ENCODE results near the gene MKLN1. TPM values are rescaled to one million over a fixed set of nuclear protein-coding genes. Genes with fewer than 3 reads are reported as not detected.

Gene MKLN1
- total RNA-seq, 1 experiment from 2014 or later: 34.3 TPM

DNA sequence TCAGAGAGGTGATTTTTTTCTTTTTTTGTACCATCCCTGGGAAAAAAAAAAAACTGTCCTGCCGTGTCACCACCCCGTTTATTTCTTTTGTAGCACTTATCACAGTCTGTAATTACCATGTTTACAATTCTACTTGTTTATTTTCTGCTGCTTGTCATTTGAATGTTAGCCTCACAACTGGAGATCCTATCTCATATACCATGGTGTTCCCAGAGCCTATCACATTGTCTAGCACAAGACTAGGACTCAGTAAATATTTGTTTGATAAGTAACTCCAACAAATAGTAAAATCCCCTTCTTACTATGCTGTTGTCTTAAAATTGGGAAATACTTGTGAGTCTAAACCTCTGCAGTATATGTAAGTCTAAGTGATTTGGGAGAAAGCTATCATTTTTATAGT, 36.0 kb downstream of the MKLN1 start:
- Histone ChIP-seq H3K27me3 (ENCODE audit: insufficient read depth, low read length) (no peaks in the 10 kb centered on the region), H3T11ph (ENCODE audit: low read length) (no peak overlapping the region), H3K4me2 (ENCODE audit: insufficient read depth, insufficient read length, low read length) (no peak overlapping the region), H4K5ac (ENCODE audit: insufficient read length, low read depth, low read length) (no peak overlapping the region), H3K23me2 (ENCODE audit: insufficient read length, low read depth, low read length, poor library complexity, severe bottlenecking) (no peaks in the 10 kb centered on the region), H3K79me2 (ENCODE audit: insufficient read depth, low read length) (peaks cover 22% of the 10 kb centered on the region; the same call in 1 of the 2 replicates), H2BK20ac (ENCODE audit: low read depth, low read length, poor library complexity, severe bottlenecking) (no peak overlapping the region), H3K79me1 (ENCODE audit: insufficient read depth, low read depth, low read length, poor library complexity, severe bottlenecking) (peaks cover 2% of the 10 kb centered on the region), H3K56ac (ENCODE audit: insufficient read length, low read depth, low read length) (no peak overlapping the region), H4K8ac (replicated peaks; ENCODE audit: insufficient read length, low read depth, low read length) (no peak overlapping the region), H3K27ac (ENCODE audit: insufficient read length, low read depth, low read length) (no peak overlapping the region), H2BK15ac (ENCODE audit: low read depth, low read length) (no peak overlapping the region), H4K91ac (ENCODE audit: insufficient read length, low read depth, low read length) (no peak overlapping the region), H2AK5ac (ENCODE audit: insufficient read length, low read length) (no peak overlapping the region), H3K18ac (ENCODE audit: insufficient read length, low read depth, low read length) (no peak overlapping the region), H3K4me1 (ENCODE audit: insufficient read depth, low read length) (no peaks in the 10 kb centered on the region; the same call in 1 of the 2 replicates), H3K9ac (ENCODE audit: extremely low read depth, insufficient read length, low read length) (no peak overlapping the region), H3K23ac (ENCODE audit: insufficient read length, low read depth, low read length) (no peak overlapping the region), H2AFZ (ENCODE audit: low read length) (no peak overlapping the region), H3K14ac (ENCODE audit: insufficient read depth, low read length) (no peak overlapping the region), H2BK12ac (ENCODE audit: insufficient read length, low read depth, low read length) (no peak overlapping the region), H2BK5ac (ENCODE audit: insufficient read length, low read length) (no peak overlapping the region), H2BK120ac (ENCODE audit: low read depth, low read length, poor library complexity, severe bottlenecking) (no peak overlapping the region), H4K20me1 (ENCODE audit: control insufficient read depth, insufficient read depth, insufficient read length) (no peaks in the 10 kb centered on the region), H3K4ac (ENCODE audit: low read depth, low read length) (no peak overlapping the region), H3K9me3 (ENCODE audit: control insufficient read depth, low read depth, low read length) (no peaks in the 10 kb centered on the region)
- TF ChIP-seq, protein P1, sequence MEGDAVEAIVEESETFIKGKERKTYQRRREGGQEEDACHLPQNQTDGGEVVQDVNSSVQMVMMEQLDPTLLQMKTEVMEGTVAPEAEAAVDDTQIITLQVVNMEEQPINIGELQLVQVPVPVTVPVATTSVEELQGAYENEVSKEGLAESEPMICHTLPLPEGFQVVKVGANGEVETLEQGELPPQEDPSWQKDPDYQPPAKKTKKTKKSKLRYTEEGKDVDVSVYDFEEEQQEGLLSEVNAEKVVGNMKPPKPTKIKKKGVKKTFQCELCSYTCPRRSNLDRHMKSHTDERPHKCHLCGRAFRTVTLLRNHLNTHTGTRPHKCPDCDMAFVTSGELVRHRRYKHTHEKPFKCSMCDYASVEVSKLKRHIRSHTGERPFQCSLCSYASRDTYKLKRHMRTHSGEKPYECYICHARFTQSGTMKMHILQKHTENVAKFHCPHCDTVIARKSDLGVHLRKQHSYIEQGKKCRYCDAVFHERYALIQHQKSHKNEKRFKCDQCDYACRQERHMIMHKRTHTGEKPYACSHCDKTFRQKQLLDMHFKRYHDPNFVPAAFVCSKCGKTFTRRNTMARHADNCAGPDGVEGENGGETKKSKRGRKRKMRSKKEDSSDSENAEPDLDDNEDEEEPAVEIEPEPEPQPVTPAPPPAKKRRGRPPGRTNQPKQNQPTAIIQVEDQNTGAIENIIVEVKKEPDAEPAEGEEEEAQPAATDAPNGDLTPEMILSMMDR (conservative IDR thresholded peaks at IDR 0.05): no peak
- WGBS (ENCODE audit: extremely low coverage, insufficient read length, low lambda C conversion rate): no CpG with 5 or more reads among the region's 2 CpGs
- Mint-ChIP-seq H3K27ac (peak overlapping the region; percentile 9 to 76 (median 55); a peak in 4 of 7 replicates), H3K4me3 (no peak overlapping the region), H3K9me3 (no peaks in the 10 kb centered on the region), H3K4me1 (peaks cover 47 to 56% of the 10 kb centered on the region in 2 experiments), H3K27me3 (ENCODE audit: low read depth) (no peaks in the 10 kb centered on the region), H3K36me3 (ENCODE audit: insufficient read depth in 1 of 3, low read depth in 3 of 3) (no peaks in the 10 kb centered on the region)
- no peak for DNase-seq
